Measurements from ENCODE around the gene FRMD4A. TPM values are rescaled to one million over a fixed set of nuclear protein-coding genes. Genes with fewer than 3 reads are reported as not detected.
"Not testable (repeated sequence)": the region's sequence is repeated elsewhere in the genome, so short reads cannot be mapped to it uniquely, and the experiment has no call there.

FRMD4A gene
- total RNA-seq, 6 donors from 2014 or later, result 22.3 to 114 (median 52.3) TPM

DNA sequence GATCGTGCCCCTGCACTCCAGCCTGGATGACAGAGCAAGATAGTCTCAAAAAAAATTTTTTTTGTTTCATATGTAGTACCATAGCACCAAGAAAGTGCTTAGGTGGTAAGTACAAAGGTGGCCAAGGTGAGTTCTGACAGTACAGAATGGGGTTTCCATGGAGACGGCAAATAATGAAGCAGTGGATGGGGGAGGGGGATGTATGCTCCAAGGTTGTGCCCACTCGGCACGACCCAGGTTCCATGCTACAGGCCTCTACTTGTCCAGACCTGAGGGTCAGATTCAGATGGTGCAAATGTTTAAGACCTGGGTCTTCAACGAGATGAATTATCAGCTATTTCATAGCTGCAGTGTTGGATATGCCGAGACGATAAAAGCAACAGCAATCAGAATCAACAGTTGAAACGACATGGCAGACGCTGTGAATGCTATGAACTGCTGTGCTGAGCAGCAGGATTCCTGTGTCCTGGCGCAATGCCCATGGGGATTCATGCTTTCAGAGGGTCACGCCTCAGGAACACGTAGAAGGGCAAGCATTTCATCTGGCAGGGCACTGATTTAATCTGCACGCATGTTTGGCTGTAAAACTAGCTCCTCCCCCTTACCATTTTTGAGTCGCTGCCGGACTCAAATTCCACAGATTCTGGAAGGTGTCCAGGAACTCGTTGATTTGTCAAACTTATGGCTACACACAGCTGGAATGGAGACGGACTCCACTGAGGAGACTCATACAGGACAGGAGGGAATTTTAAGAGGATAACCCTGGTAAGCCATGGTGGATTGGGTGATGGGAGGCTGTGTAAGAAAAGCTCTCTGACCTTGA lies 256.5 kb downstream of the FRMD4A start:
- Histone ChIP-seq H3K27me3 (no peaks in the 10 kb centered on the region), H3K4me3 (peak overlapping the region in 1 of 4 donors; percentile 28), H3K36me3 (no peaks in the 10 kb centered on the region), H3K4me1 (peaks cover 6 to 15% (median 12%) of the 10 kb centered on the region in 4 donors), H3K27ac (peak overlapping the region in 3 of 4 donors; percentile 12 to 36 (median 30)), H3K9me3 (no peaks in the 10 kb centered on the region)
- ATAC-seq (ENCODE audit: low FRiP score in 2 of 2), result peak; percentile 89 to 95
- TF ChIP-seq, protein P1, sequence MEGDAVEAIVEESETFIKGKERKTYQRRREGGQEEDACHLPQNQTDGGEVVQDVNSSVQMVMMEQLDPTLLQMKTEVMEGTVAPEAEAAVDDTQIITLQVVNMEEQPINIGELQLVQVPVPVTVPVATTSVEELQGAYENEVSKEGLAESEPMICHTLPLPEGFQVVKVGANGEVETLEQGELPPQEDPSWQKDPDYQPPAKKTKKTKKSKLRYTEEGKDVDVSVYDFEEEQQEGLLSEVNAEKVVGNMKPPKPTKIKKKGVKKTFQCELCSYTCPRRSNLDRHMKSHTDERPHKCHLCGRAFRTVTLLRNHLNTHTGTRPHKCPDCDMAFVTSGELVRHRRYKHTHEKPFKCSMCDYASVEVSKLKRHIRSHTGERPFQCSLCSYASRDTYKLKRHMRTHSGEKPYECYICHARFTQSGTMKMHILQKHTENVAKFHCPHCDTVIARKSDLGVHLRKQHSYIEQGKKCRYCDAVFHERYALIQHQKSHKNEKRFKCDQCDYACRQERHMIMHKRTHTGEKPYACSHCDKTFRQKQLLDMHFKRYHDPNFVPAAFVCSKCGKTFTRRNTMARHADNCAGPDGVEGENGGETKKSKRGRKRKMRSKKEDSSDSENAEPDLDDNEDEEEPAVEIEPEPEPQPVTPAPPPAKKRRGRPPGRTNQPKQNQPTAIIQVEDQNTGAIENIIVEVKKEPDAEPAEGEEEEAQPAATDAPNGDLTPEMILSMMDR (IDR thresholded peaks at IDR 0.05), result no peak
- TF ChIP-seq EP300 (IDR thresholded peaks at IDR 0.05), result peak in 2 of 4 donors; percentile 55 to 63
- no peak for TF ChIP-seq POLR2A (IDR thresholded peaks at IDR 0.05)
- peak; percentile 66 to 70 for TF ChIP-seq POLR2AphosphoS5 (IDR thresholded peaks at IDR 0.05)
- WGBS, 2 donors, result 45 to 49% methylated on average over 14 to 17 of the region's 17 CpGs
- peak in 1 of 2 donors; percentile 80 for DNase-seq

- DNase-seq (no peak), ATAC-seq (ENCODE audit: low FRiP score in 2 of 2) (no peak)
- H3K36me3 ChIP-seq, result no peaks in the 10 kb centered on the region
- H3K4me1 ChIP-seq, result peaks cover 6 to 15% (median 12%) of the 10 kb centered on the region in 4 donors
- H3K27ac ChIP-seq, result no peak overlapping the region
- no peak for TF ChIP-seq EP300 (IDR thresholded peaks at IDR 0.05)
- H3K4me3 ChIP-seq, result no peak overlapping the region
- H3K27me3 ChIP-seq, result no peaks in the 10 kb centered on the region
- WGBS, 2 donors, result 75 to 88% methylated on average over 3 of the region's 3 CpGs
- no peaks in the 10 kb centered on the region for H3K9me3 ChIP-seq
Measured at GRCh38 chr10:14072541-14072940, 258.2 kb downstream of the FRMD4A start.

DNA sequence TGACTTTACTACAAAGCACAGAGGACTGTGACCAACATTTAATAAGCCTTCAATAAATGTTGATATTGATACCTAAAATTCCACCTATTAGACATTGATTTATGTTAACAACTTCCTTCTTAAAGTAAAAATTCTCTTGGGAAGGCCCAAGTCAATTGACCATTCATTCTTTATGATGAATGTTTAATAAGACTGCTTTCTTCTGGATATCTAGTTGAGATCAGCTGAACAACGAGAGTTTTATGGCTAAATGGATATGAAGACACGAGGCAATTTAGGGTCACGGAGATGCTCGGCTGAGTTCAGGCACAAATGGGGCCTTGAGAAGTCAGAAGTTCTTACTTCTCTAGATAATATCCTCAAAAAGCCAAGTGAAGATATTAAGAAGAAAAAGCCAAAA lies 258.8 kb downstream of the FRMD4A start:
- Histone ChIP-seq H3K27ac (no peak overlapping the region), H3K9me3 (no peaks in the 10 kb centered on the region), H3K4me1 (peaks cover 6 to 15% (median 12%) of the 10 kb centered on the region in 4 donors), H3K4me3 (no peak overlapping the region), H3K27me3 (no peaks in the 10 kb centered on the region), H3K36me3 (no peaks in the 10 kb centered on the region)
- ATAC-seq (ENCODE audit: low FRiP score in 2 of 2) (no peak), DNase-seq (no peak)
- 92 to 93% methylated on average over 4 of the region's 4 CpGs for WGBS, 2 donors
- no peak for TF ChIP-seq EP300 (IDR thresholded peaks at IDR 0.05)
- no peak for TF ChIP-seq POLR2AphosphoS5 (IDR thresholded peaks at IDR 0.05)
- TF ChIP-seq, protein P1 (IDR thresholded peaks at IDR 0.05), result no peak
- TF ChIP-seq POLR2A (IDR thresholded peaks at IDR 0.05), result no peak

GRCh38 chr10:14068601-14069250 lies 262.0 kb downstream of the FRMD4A start:
- DNase-seq, result no peak
- Histone ChIP-seq H3K27me3 (no peaks in the 10 kb centered on the region), H3K36me3 (no peaks in the 10 kb centered on the region), H3K27ac (no peak overlapping the region), H3K4me3 (no peak overlapping the region), H3K4me1 (peaks cover 4 to 10% (median 6%) of the 10 kb centered on the region in 4 donors), H3K9me3 (no peaks in the 10 kb centered on the region)
- ATAC-seq (ENCODE audit: low FRiP score in 2 of 2), result no peak
- no peak for TF ChIP-seq POLR2A (IDR thresholded peaks at IDR 0.05)
- TF ChIP-seq EP300 (IDR thresholded peaks at IDR 0.05), result no peak
- TF ChIP-seq, protein P1 (IDR thresholded peaks at IDR 0.05), result no peak
- no peak for TF ChIP-seq POLR2AphosphoS5 (IDR thresholded peaks at IDR 0.05)
- WGBS, 2 donors, result 83 to 94% methylated on average over 2 of the region's 2 CpGs

GRCh38 chr10:14067638-14068037 lies 263.1 kb downstream of the FRMD4A start:
- H3K4me1 ChIP-seq, result peaks cover 5 to 17% (median 13%) of the 10 kb centered on the region in 4 donors
- not testable (repeated sequence) for DNase-seq; H3K27me3 ChIP-seq; H3K36me3 ChIP-seq; ATAC-seq (ENCODE audit: low FRiP score in 2 of 2); H3K4me3 ChIP-seq; H3K9me3 ChIP-seq; H3K27ac ChIP-seq
- 85 to 91% methylated on average over 5 of the region's 5 CpGs for WGBS, 2 donors

Data from upper lobe of left lung (tissue), 6 donors.